Neutrophil (primary cell): ENCODE data around the gene RNU1-3.
"Not testable (repeated sequence)": the region's sequence is repeated elsewhere in the genome, so short reads cannot be mapped to it uniquely, and the experiment has no call there.

Experiments
- H3K27ac ChIP-seq: fragments of 200-600 bp; sonication (generic); 2 replicates; pipeline ENCODE4 v1.5.1; 2016; ENCODE audit warnings: mild to moderate bottlenecking, moderate library complexity
- H3K27me3 ChIP-seq: fragments of 200-600 bp; sonication (generic); 2 replicates; pipeline ENCODE4 v1.6.0; 2016; ENCODE audit warnings: mild to moderate bottlenecking
- H3K36me3 ChIP-seq: fragments of 200-600 bp; sonication (generic); 2 replicates; pipeline ENCODE4 v1.5.1; 2017
- H3K4me1 ChIP-seq, 2 experiments: fragments of 200-600 bp in 1 of 2; sonication (generic) in 1 of 2; 1 replicate in 1 of 2; 2 replicates in 1 of 2; pipeline versions ENCODE4 v1.5.1 to v1.6.1; 2013 to 2016; ENCODE audit warnings: low read depth in 1 of 2, low read length in 1 of 2, mild to moderate bottlenecking in 1 of 2, moderate library complexity in 1 of 2; ENCODE audit not compliant: control insufficient read depth in 1 of 2, insufficient read depth in 1 of 2
- H3K4me3 ChIP-seq, 2 experiments: fragments of 200-600 bp in 1 of 2; sonication (generic) in 1 of 2; 1 replicate in 1 of 2; 2 replicates in 1 of 2; pipeline ENCODE4 v1.5.1; 2013 to 2016; ENCODE audit warnings: low read depth in 1 of 2, low read length in 1 of 2, mild to moderate bottlenecking in 1 of 2, moderate library complexity in 1 of 2
- H3K9me3 ChIP-seq: fragments of 200-600 bp; sonication (generic); 2 replicates; pipeline ENCODE4 v1.5.1; 2016

RNU1-3 gene

DNA sequence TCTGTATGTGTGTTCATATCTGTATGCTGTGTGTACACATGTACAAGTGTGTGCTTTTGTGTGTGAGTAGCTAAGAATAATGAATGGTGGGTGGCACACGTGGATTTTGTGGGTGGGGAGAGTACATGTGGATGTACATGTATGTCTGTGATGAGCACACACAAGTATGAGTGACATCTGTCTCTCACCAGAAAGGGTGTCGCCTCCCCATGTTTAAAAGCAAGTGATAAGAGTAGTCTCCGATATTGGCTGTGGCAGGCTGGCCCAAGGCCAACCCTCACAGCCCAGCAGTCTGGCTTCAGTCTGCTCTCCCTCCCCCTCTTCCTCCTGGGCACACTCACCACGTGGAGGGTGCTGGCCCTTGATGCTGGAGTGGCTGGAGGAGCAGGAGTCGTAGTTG, 36.9 kb upstream of the RNU1-3 start:
- not testable (repeated sequence) for H3K4me3 ChIP-seq, H3K9me3 ChIP-seq, H3K27ac ChIP-seq, H3K4me1 ChIP-seq, H3K36me3 ChIP-seq
- H3K27me3 ChIP-seq: peaks cover 34% of the 10 kb centered on the region

DNA sequence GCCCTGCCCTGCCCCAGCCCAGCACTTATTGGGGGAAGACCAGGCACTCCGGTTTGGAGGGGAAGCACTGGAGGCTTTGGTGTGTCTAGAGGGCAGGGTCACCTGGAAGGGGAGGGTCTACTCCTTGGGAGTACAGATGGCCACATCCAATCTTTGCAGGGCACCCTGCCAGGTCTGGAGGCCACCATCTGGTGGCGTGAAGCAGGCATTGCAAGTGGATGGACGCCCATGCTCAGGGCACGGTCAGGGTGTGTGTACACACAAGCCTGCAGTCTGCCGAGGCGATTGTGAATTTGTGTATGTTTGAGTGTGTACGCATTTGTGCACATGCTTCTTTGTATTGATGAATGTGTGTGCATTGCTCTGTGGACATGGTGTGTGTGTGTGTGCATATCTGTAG, 36.4 kb upstream of the RNU1-3 start:
- H3K36me3 ChIP-seq, H3K27ac ChIP-seq, H3K4me1 ChIP-seq, H3K4me3 ChIP-seq, H3K9me3 ChIP-seq: not testable (repeated sequence)
- H3K27me3 ChIP-seq: peaks cover 37% of the 10 kb centered on the region

DNA sequence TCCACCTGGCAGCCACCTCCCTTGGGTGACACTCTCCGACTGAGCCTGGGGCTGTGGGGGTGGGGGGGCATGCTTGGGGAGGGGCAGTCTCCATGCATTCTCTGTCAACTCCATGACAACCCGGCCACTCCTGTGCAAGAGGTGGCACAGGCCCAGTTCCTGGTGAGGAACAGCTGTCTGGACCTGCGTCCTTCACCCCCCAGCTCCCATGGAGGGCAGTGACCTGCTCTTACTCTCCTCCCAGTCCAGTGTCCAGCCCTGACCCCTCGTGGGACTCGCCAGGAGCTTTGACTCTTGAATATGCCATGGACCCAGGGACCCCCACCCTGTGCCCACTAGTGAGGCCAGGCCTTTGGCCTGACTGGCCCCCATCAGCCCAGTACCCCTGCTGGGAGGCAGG, 35.5 kb upstream of the RNU1-3 start:
- H3K4me1 ChIP-seq, H3K9me3 ChIP-seq, H3K27ac ChIP-seq, H3K36me3 ChIP-seq, H3K4me3 ChIP-seq: not testable (repeated sequence)
- H3K27me3 ChIP-seq: peaks cover 32% of the 10 kb centered on the region

DNA sequence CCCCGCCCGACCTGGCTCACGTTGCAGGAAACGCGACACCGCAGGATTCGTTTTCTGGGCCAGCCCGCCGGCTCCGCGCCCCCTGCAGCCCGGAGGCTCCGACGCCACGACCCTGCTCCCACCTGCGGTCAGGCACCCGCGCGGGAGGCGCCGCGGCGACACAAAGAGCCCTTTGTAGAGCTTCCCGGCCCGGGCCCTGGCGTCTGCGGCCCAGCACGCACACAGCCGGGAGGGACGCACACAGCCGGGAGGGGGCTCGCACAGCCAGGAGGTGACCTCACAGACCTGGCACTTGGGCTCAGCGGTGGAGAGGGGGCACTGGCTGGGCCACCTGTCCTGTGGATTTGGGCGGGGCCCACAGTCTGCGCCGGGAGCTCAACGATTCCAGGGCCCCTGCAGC, 34.4 kb upstream of the RNU1-3 start:
- H3K36me3 ChIP-seq, H3K4me3 ChIP-seq, H3K4me1 ChIP-seq, H3K27ac ChIP-seq, H3K9me3 ChIP-seq: not testable (repeated sequence)
- peaks cover 37% of the 10 kb centered on the region for H3K27me3 ChIP-seq

DNA sequence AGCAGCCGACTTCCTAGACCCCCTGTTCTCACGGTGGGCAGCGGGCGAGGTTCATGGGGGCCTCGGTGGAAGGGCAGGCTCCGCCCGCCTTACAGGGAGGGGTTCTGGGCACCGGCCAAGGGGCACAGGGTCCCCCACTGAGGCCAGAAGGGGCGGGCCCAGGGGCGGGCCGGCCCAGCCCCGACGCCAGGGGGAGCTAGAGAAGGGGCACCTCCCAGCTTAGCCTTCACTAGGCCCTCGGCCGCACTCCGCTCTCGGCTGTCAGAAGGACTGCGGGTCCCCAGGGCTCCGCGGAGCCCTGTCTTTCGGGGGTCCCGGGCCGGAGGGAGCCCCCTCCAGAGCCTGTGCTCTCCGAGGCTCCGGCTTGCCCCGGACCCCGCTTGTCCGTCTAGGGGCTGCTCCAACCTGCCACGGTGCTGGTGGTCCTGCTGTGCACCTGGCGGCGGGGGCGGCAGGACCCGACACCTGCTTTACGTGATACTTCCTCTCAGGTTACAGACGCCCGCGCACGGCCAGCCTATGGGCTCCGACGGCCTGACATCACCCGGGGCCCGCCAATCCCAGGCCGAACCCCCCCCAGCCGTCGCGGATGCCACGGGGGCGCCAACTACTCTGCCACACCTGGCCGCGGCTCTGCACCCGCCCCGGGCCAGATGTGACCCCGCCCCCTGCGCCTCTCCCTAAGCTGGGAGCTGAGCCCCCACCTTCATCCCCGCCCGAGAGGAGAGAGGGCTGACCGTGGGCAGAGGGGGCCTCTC, 33.6 kb upstream of the RNU1-3 start:
- H3K27ac ChIP-seq: not testable (repeated sequence)

DNA sequence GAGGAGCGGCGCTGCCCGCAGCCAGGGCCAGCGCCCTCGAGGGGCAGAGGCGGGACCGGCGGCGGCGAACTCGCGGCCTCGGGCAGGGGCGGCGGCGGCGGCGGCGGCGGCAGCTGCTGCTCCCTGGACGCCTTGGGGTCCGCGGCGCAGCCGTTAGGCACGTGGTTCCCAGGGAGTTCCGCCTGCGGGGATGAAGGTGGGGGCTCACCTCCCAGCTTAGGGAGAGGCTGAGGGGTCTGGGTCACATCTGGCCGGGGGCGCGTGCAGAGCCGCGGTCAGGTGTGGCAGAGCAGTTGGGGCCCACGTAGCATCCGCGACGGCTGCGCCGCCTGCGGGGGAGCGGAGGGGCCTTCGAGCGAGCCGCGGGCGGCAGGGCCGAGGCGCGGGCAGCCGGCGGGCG, 32.7 kb upstream of the RNU1-3 start:
- not testable (repeated sequence) for H3K36me3 ChIP-seq, H3K4me1 ChIP-seq, H3K27ac ChIP-seq, H3K9me3 ChIP-seq, H3K4me3 ChIP-seq
- H3K27me3 ChIP-seq: peaks cover 37% of the 10 kb centered on the region

More for the DNA sequence above, 33.6 kb upstream of the RNU1-3 start:
- H3K4me1 ChIP-seq, H3K36me3 ChIP-seq, H3K9me3 ChIP-seq, H3K4me3 ChIP-seq: not testable (repeated sequence)
- H3K27me3 ChIP-seq: peaks cover 37% of the 10 kb centered on the region

DNA sequence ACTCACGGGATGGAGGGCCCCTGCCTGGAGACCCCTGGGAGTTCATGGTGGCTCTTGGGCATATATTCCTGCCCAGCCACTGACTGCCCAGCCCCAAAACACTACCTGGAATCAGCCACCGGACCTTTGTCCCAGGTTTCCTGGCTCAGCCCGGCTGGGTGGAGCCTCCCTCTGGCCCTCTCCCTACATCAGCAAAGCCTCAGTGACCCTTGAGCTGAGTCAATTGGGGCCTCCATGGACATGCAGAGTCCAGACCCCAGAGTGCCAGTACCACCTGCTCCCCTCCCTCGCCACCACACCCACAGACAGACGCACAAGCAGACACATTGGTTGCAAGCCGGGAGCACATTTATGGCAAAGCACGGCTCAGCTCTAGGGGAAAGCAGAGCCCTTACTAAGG, 30.4 kb upstream of the RNU1-3 start:
- not testable (repeated sequence) for H3K36me3 ChIP-seq, H3K27ac ChIP-seq, H3K9me3 ChIP-seq, H3K4me1 ChIP-seq, H3K4me3 ChIP-seq
- H3K27me3 ChIP-seq: peaks cover 44% of the 10 kb centered on the region

DNA sequence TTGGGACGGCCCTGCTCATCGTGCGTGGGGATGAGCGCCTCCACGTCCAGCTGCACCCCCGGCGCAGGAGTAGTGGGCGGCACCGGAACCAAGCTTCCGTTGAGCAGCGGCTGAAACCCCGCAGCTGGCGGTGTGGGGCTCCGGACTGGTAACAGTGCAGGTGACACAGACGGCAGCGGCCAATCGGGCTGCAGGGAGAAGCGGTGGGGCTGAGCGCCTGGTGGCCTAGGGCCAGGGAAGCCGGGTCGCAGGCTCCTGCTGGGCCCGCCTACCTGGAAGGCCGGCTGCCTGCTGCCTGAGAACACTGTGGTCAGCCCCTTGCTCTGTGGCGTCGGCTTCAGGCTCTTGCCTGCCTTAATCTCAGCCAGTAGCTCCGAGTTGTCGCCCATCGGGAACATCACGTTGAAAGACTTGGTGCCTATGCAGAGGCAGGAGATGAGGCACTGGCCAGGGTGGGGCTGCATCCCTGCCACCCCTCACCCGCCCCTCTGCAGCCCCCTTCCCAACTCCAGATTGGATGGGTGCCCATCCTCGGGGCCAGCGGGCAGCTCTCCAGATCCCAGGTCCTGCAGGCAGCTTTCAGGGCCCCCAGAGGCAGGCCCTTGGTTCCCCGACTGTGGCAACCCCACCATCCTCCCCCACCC, 29.9 kb upstream of the RNU1-3 start:
- not testable (repeated sequence) for H3K4me1 ChIP-seq, H3K27ac ChIP-seq, H3K4me3 ChIP-seq, H3K9me3 ChIP-seq, H3K36me3 ChIP-seq
- peaks cover 49% of the 10 kb centered on the region for H3K27me3 ChIP-seq

DNA sequence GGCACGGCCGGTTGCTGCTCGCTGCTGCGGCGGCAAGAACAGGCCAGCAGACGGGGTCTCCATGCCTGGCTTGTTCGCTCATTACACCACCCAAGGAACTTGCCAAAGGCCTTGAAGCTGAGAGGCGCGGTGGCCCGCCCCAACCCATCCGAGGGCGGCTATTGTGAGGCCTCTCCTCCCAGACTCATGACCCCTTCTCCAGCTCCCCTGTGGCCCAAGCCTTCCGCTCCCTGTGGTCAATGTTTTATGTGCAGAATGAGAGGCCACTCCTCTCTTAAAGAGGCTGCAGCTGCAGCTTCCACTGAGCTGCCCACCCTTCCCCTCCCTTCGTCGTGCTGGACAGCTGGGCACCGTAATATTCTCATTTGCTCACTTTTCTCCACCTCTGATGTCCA, 27.6 kb upstream of the RNU1-3 start:
- peaks cover 46% of the 10 kb centered on the region for H3K27me3 ChIP-seq
- H3K36me3 ChIP-seq, H3K9me3 ChIP-seq, H3K27ac ChIP-seq, H3K4me1 ChIP-seq, H3K4me3 ChIP-seq: not testable (repeated sequence)

DNA sequence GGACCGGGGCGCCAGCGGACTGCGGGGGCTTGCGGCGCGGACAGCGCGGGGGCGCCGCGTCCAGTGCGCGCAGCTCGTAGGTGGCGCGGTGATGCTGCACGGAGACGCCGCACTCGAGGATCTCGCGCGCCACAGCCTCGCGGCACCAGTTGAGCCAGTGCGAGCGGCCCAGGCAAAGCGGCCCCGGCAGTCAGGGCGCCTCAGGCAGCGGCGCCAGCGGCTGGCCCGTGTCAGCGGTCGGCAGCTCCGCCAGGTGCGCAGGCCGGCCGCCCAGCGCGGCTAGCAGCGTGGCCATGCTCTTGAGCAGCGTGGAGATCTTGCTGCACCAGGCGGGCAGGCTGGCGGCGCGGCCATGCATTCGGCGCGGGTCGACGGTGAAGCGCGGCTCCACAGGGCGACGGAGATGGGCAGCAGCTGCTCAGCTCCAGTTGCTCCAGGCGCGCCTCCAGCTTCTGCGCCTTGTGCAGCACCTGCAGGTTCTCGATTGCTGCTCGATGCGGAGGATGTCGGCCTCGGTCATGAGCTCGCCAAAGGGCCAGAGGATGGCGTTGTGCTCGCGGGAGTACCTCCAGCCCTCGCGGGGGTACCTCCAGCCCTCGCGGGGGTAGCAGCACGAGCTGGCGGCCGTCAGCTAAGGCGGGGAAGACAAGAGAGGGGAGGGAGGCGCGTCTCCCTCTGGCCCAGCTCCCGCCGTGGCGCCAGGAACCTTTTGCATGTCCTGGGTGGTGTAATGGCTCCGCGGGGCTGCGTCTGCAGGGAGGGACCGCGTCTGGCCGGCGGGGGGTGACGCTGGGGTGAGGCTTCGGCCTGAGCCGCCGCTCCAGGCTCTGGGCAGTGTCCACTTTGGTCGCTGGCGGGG, 26.9 kb upstream of the RNU1-3 start:
- H3K27me3 ChIP-seq: peaks cover 43% of the 10 kb centered on the region
- H3K9me3 ChIP-seq, H3K27ac ChIP-seq, H3K36me3 ChIP-seq, H3K4me1 ChIP-seq, H3K4me3 ChIP-seq: not testable (repeated sequence)

DNA sequence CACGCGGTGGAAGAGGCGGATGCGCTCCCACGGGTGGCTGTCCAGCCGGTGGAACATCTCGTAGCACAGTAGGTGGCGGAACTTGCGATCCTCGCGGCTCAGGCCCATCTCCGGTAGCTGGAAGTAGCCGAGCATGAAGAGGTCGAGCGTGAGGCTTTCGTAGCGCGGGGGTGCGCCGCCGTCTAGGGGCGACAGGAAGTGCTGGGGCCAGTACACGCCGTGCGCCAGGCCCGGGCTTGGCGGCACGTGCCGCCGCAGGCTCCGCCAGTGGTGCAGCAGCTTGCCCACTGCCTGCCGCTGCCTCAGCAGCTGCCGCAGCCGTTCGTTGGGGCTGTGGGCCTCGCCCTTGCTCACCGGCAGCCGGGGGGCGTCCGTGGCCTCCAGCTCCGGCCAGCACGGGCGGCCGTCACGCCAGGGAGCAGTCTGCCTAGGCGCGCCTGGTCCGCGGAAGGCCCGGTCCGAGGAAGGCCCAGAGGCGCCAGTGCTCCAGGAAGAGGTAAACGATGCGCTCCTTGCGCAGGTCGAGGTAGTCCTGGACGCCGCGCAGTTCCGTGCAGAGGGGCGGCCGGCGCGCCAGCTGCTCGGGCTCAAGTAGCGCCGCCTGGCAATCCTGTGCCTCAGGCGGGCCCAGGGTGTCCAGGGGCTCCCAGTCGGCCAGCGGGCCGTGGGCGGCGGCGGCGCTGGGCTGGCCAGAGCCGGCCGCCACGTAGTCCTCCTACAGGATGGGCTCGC, 26.1 kb upstream of the RNU1-3 start:
- not testable (repeated sequence) for H3K4me3 ChIP-seq, H3K4me1 ChIP-seq, H3K36me3 ChIP-seq, H3K9me3 ChIP-seq, H3K27ac ChIP-seq
- peaks cover 40% of the 10 kb centered on the region for H3K27me3 ChIP-seq

DNA sequence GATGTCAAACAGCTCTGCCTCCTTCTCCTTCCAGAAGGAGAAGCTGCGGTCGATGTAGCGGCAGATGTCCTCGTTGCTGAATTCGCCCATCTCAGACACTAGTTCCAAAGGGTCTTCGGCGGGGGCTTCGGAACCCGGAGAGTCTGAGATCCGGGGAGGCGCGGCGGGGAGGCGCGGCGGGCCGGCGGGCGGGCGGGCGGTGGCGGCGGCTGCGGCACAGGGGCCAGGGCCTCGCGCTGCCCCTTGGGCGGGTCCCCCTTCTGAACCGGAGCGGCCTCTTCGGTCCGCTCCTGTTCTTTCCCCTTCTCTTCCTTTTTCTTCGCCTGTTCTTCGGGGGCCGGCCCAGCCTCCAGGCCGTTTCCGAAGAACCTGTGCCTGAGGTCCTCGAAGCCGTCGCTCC, 25.5 kb upstream of the RNU1-3 start:
- not testable (repeated sequence) for H3K36me3 ChIP-seq

DNA sequence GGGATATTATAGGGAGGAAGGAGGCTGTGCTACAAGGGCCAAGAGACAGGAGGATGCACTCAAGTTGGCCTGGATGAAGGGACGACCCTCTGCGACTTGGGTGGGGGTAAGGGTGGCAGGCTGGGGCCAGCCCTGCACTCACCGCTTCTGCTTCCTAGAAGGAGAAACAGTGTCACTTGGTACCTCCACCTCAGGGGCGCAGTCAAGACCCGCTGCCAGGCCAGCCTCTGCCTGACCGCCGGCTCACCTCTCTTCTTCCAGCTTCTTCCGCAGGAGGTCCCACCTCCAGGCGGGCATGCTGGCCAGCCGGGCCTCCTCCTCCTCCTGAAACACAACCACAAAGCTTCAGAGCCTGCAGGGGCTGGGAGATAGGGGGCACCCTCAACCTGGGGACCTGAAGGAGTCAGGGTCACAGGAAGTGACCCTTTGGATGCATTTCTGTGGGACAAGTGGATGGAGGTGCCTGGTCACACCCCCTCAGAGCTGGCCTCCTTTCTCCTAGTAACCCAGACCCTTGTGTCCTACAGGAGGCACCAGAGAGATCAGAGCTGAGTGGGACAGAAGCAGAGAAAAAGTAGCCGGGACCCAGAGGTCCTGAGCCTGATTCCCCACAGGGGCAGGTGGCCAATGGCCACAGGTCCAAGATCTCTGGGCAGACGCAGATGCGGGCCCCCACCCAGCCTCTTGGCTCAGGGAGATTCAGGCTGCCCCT, 24.4 kb upstream of the RNU1-3 start:
- H3K27ac ChIP-seq, H3K4me1 ChIP-seq, H3K36me3 ChIP-seq, H3K4me3 ChIP-seq, H3K9me3 ChIP-seq: not testable (repeated sequence)
- H3K27me3 ChIP-seq: peaks cover 33% of the 10 kb centered on the region

More for the DNA sequence above, 25.5 kb upstream of the RNU1-3 start:
- not testable (repeated sequence) for H3K9me3 ChIP-seq, H3K4me3 ChIP-seq, H3K27ac ChIP-seq, H3K4me1 ChIP-seq
- H3K27me3 ChIP-seq: peaks cover 39% of the 10 kb centered on the region
